ENCODE data around the gene CADPS. TPM values are rescaled to one million over a fixed set of nuclear protein-coding genes. Genes with fewer than 3 reads are reported as not detected.

Gene CADPS
- total RNA-seq, 2 experiments from 2014 or later = not detected

GRCh38 chr3:62872318-62872717 lies 2.9 kb downstream of the CADPS start:
- ChIA-PET POLR2A (interaction anchor here (0.6 kb wide), 1 partner anchor 1107 kb away, joined by 3 read pairs; no protein-coding TSS in a partner anchor), CTCF (interaction anchor here (1.0 kb wide), 1 partner anchor 23 kb away, joined by 4 read pairs; no protein-coding TSS in a partner anchor)
- no peak for ATAC-seq
- Mint-ChIP-seq H3K27me3 (peaks cover 39% of the 10 kb centered on the region), H3K4me3 (no peak overlapping the region), H3K4me1 (no peaks in the 10 kb centered on the region), H3K9me3 (ENCODE audit: low read depth) (no peaks in the 10 kb centered on the region), H3K27ac (no peak overlapping the region), H3K36me3 (ENCODE audit: low read depth) (no peaks in the 10 kb centered on the region)
- intact Hi-C loops (cut with DNase I, micrococcal nuclease) = loop anchor here in 1 of 2 experiments (10.0 kb wide), 1 partner anchor 498 kb away; the partner anchor contains the start of gene FEZF2
- no peak for DNase-seq

GRCh38 chr3:62870321-62870720 lies 4.9 kb downstream of the CADPS start:
- Mint-ChIP-seq H3K36me3 (ENCODE audit: low read depth) (no peaks in the 10 kb centered on the region), H3K4me3 (no peak overlapping the region), H3K9me3 (ENCODE audit: low read depth) (no peaks in the 10 kb centered on the region), H3K27me3 (peaks cover 20% of the 10 kb centered on the region), H3K4me1 (no peaks in the 10 kb centered on the region), H3K27ac (no peak overlapping the region)
- POLR2A ChIA-PET = no interaction called here
- DNase-seq = no peak
- CTCF ChIA-PET = no interaction called here
- intact Hi-C loops (cut with DNase I, micrococcal nuclease) = loop anchor here in 1 of 2 experiments (10.0 kb wide), 1 partner anchor 496 kb away; the partner anchor contains the start of gene FEZF2
- ATAC-seq = no peak

- ChIA-PET POLR2A (no interaction called here), CTCF (interaction anchor here (0.6 kb wide), 1 partner anchor 33 kb away, joined by 4 read pairs; no protein-coding TSS in a partner anchor)
- DNase-seq (no peak), ATAC-seq (no peak)
- intact Hi-C loops (cut with DNase I, micrococcal nuclease) = no loop called here
- peaks cover 2% of the 10 kb centered on the region for H3K27me3 Mint-ChIP-seq
- no peaks in the 10 kb centered on the region for H3K4me1 Mint-ChIP-seq
- H3K4me3 Mint-ChIP-seq = no peak overlapping the region
- no peaks in the 10 kb centered on the region for H3K9me3 Mint-ChIP-seq (ENCODE audit: low read depth)
- no peak overlapping the region for H3K27ac Mint-ChIP-seq
- H3K36me3 Mint-ChIP-seq (ENCODE audit: low read depth) = no peaks in the 10 kb centered on the region
These were observed 11.6 kb downstream of the CADPS start for GRCh38 chr3:62863648-62864047.

- Mint-ChIP-seq H3K4me1 (no peaks in the 10 kb centered on the region), H3K9me3 (ENCODE audit: low read depth) (no peaks in the 10 kb centered on the region), H3K27me3 (peaks cover 2% of the 10 kb centered on the region), H3K4me3 (no peak overlapping the region), H3K27ac (no peak overlapping the region), H3K36me3 (ENCODE audit: low read depth) (no peaks in the 10 kb centered on the region)
- ChIA-PET CTCF (no interaction called here), POLR2A (no interaction called here)
- intact Hi-C loops (cut with DNase I, micrococcal nuclease) = no loop called here
- no peak for DNase-seq
- no peak for ATAC-seq
These were observed 15.9 kb downstream of the CADPS start for GRCh38 chr3:62859203-62859791.

GRCh38 chr3:62845996-62846395 lies 29.2 kb downstream of the CADPS start:
- CTCF ChIA-PET = no interaction called here
- H3K9me3 Mint-ChIP-seq (ENCODE audit: low read depth) = peaks cover 4% of the 10 kb centered on the region

GRCh38 chr3:62843508-62843907 lies 31.7 kb downstream of the CADPS start:
- POLR2A ChIA-PET = no interaction called here
- CTCF ChIA-PET = no interaction called here
- DNase-seq = no peak

More at GRCh38 chr3:62845996-62846395, 29.2 kb downstream of the CADPS start:
- intact Hi-C loops (cut with DNase I, micrococcal nuclease) = no loop called here
- POLR2A ChIA-PET = no interaction called here
- no peaks in the 10 kb centered on the region for H3K36me3 Mint-ChIP-seq (ENCODE audit: low read depth)
- H3K27ac Mint-ChIP-seq = no peak overlapping the region
- DNase-seq = no peak
- no peak for ATAC-seq
- H3K4me1 Mint-ChIP-seq = no peaks in the 10 kb centered on the region
- H3K27me3 Mint-ChIP-seq = no peaks in the 10 kb centered on the region
- H3K4me3 Mint-ChIP-seq = no peak overlapping the region

GRCh38 chr3:62839748-62840147 lies 35.5 kb downstream of the CADPS start:
- ATAC-seq = no peak
- ChIA-PET POLR2A (no interaction called here), CTCF (no interaction called here)
- intact Hi-C loops (cut with DNase I, micrococcal nuclease) = no loop called here
- Mint-ChIP-seq H3K27me3 (peaks cover 3% of the 10 kb centered on the region), H3K4me3 (no peak overlapping the region), H3K9me3 (ENCODE audit: low read depth) (peaks cover 2% of the 10 kb centered on the region), H3K36me3 (ENCODE audit: low read depth) (no peaks in the 10 kb centered on the region), H3K4me1 (no peaks in the 10 kb centered on the region), H3K27ac (no peak overlapping the region)
- DNase-seq = no peak

More at GRCh38 chr3:62843508-62843907, 31.7 kb downstream of the CADPS start:
- intact Hi-C loops (cut with DNase I, micrococcal nuclease) = no loop called here
- Mint-ChIP-seq H3K4me3 (no peak overlapping the region), H3K4me1 (no peaks in the 10 kb centered on the region), H3K27ac (no peak overlapping the region), H3K36me3 (ENCODE audit: low read depth) (no peaks in the 10 kb centered on the region), H3K27me3 (no peaks in the 10 kb centered on the region), H3K9me3 (ENCODE audit: low read depth) (peaks cover 6% of the 10 kb centered on the region)
- ATAC-seq = no peak

- Mint-ChIP-seq H3K27ac (no peak overlapping the region), H3K36me3 (ENCODE audit: low read depth) (no peaks in the 10 kb centered on the region), H3K4me3 (no peak overlapping the region), H3K27me3 (peaks cover 3% of the 10 kb centered on the region), H3K9me3 (ENCODE audit: low read depth) (peaks cover 2% of the 10 kb centered on the region), H3K4me1 (no peaks in the 10 kb centered on the region)
- intact Hi-C loops (cut with DNase I, micrococcal nuclease) = no loop called here
- ATAC-seq (no peak), DNase-seq (no peak)
- ChIA-PET CTCF (interaction anchor here (0.6 kb wide), 1 partner anchor 388 kb away, joined by 3 read pairs; no protein-coding TSS in a partner anchor), POLR2A (no interaction called here)
These were observed 38.0 kb downstream of the CADPS start for GRCh38 chr3:62837145-62837787.

GRCh38 chr3:62835554-62836236 lies 39.5 kb downstream of the CADPS start:
- H3K9me3 Mint-ChIP-seq (ENCODE audit: low read depth) = peaks cover 2% of the 10 kb centered on the region
- H3K27me3 Mint-ChIP-seq = peaks cover 3% of the 10 kb centered on the region
- no peaks in the 10 kb centered on the region for H3K36me3 Mint-ChIP-seq (ENCODE audit: low read depth)
- ATAC-seq (no peak), DNase-seq (no peak)
- ChIA-PET CTCF (no interaction called here), POLR2A (no interaction called here)
- no peak overlapping the region for H3K27ac Mint-ChIP-seq
- H3K4me1 Mint-ChIP-seq = no peaks in the 10 kb centered on the region
- H3K4me3 Mint-ChIP-seq = no peak overlapping the region
- intact Hi-C loops (cut with DNase I, micrococcal nuclease) = no loop called here

GRCh38 chr3:62833538-62833937 lies 41.7 kb downstream of the CADPS start:
- Mint-ChIP-seq H3K9me3 (ENCODE audit: low read depth) (no peaks in the 10 kb centered on the region), H3K27me3 (peaks cover 3% of the 10 kb centered on the region), H3K27ac (no peak overlapping the region), H3K36me3 (ENCODE audit: low read depth) (no peaks in the 10 kb centered on the region), H3K4me3 (no peak overlapping the region), H3K4me1 (no peaks in the 10 kb centered on the region)
- CTCF ChIA-PET = no interaction called here
- POLR2A ChIA-PET = no interaction called here
- DNase-seq = no peak
- no peak for ATAC-seq
- intact Hi-C loops (cut with DNase I, micrococcal nuclease) = no loop called here

GRCh38 chr3:62832553-62832952 lies 42.7 kb downstream of the CADPS start:
- ATAC-seq (no peak), DNase-seq (no peak)
- ChIA-PET POLR2A (no interaction called here), CTCF (no interaction called here)
- Mint-ChIP-seq H3K36me3 (ENCODE audit: low read depth) (no peaks in the 10 kb centered on the region), H3K4me3 (no peak overlapping the region), H3K27me3 (no peaks in the 10 kb centered on the region), H3K4me1 (no peaks in the 10 kb centered on the region), H3K27ac (no peak overlapping the region), H3K9me3 (ENCODE audit: low read depth) (no peaks in the 10 kb centered on the region)
- intact Hi-C loops (cut with DNase I, micrococcal nuclease) = no loop called here

All from activated CD4-positive, alpha-beta T cell treated with anti-CD3 and anti-CD28 coated beads for 36 hours (primary cell).